A549 (cell line): Measurements from ENCODE around the gene LAMA2.

Experiments
- BHLHE40 ChIP-seq: IDR thresholded peaks from 2 replicates; pipeline ENCODE4 v1.6.1; 2012; ENCODE audit warnings: low read depth, low read length, inconsistent platforms
- CHD2 ChIP-seq: fragments of 150-350 bp; IDR thresholded peaks from 2 replicates; pipeline ENCODE4 v1.6.1; 2014; ENCODE audit warnings: low read length; ENCODE audit not compliant: partially characterized antibody
- CTCF ChIP-seq: fragments of >200 bp; sonication (Bioruptor Twin); formaldehyde crosslinking; IDR thresholded peaks from 3 replicates; pipeline ENCODE4 v1.5.1; 2016
- ESRRA ChIP-seq: fragments of 150-350 bp; IDR thresholded peaks from 2 replicates; pipeline ENCODE4 v1.6.1; 2014; ENCODE audit warnings: mild to moderate bottlenecking, low read length, borderline replicate concordance
- HDAC2 ChIP-seq: fragments of 200-600 bp; sonication (generic); IDR thresholded peaks from 2 replicates; pipeline ENCODE4 v1.6.1; 2016
- JUNB ChIP-seq: fragments of >200 bp; sonication (Bioruptor Twin); formaldehyde crosslinking; IDR thresholded peaks from 2 replicates; pipeline ENCODE4 v1.6.1; 2016
- KDM5A ChIP-seq: fragments of 200-600 bp; sonication (generic); IDR thresholded peaks from 2 replicates; pipeline ENCODE4 v1.6.1; 2016; ENCODE audit warnings: antibody characterized with exemption, mild to moderate bottlenecking
- POLR2A ChIP-seq: IDR thresholded peaks from 2 replicates; pipeline ENCODE4 v1.6.1; 2012; ENCODE audit warnings: mild to moderate bottlenecking, low read length
- RAD21 ChIP-seq, 2 experiments: fragments of >200 bp in 1 of 2; sonication (Bioruptor Twin) in 1 of 2; formaldehyde crosslinking in 1 of 2; IDR thresholded peaks in 1 of 2; conservative IDR thresholded peaks in 1 of 2; 2 replicates in 1 of 2; 3 replicates in 1 of 2; pipeline ENCODE4 v1.6.1; 2012 to 2018; ENCODE audit warnings: inconsistent platforms in 1 of 2
- RCOR1 ChIP-seq: fragments of 150-350 bp; IDR thresholded peaks from 2 replicates; pipeline ENCODE4 v1.6.1; 2014; ENCODE audit warnings: antibody characterized with exemption, low read length, low read depth
- RFX5 ChIP-seq: fragments of 450-650 bp; IDR thresholded peaks from 2 replicates; pipeline ENCODE4 v1.7.1; 2014; ENCODE audit warnings: antibody characterized with exemption, mild to moderate bottlenecking, moderate library complexity
- TF ChIP-seq, protein P1 (sequence below): fragments of 250-450 bp; sonication (Bioruptor Pico); IDR thresholded peaks from 2 replicates; pipeline ENCODE4 v1.5.0; 2021; ENCODE audit warnings: mild to moderate bottlenecking, moderate library complexity, borderline replicate concordance
- TF ChIP-seq, protein P2 (sequence below): IDR thresholded peaks from 2 replicates; pipeline ENCODE4 v1.6.1; 2012

DNA sequence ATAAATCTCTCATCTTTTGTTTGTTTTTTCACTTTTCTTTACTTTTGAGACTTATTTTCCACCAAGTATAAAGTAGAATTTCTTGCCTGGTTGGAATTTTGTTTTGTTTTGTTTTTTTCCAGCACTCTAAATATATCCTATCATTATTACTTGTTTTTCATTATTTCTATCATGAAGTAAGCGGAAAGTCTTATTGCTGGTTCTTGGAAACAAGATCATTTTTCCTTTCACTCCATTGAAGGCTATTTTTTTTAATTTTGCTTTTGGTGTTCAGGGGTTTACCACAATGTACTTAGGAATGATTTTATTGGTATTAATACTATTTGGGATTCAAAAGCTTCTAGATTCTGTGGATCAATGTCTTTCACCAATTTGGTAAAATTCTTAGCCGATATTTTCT, 190.1 kb downstream of the LAMA2 start:
- TF ChIP-seq ESRRA = no peak
- no peak for TF ChIP-seq RAD21 (conservative IDR thresholded peaks at IDR 0.05 in 1 of 2, IDR thresholded peaks at IDR 0.05 in 1 of 2)
- TF ChIP-seq POLR2A = no peak
- no peak for TF ChIP-seq CTCF
- TF ChIP-seq, protein P1, sequence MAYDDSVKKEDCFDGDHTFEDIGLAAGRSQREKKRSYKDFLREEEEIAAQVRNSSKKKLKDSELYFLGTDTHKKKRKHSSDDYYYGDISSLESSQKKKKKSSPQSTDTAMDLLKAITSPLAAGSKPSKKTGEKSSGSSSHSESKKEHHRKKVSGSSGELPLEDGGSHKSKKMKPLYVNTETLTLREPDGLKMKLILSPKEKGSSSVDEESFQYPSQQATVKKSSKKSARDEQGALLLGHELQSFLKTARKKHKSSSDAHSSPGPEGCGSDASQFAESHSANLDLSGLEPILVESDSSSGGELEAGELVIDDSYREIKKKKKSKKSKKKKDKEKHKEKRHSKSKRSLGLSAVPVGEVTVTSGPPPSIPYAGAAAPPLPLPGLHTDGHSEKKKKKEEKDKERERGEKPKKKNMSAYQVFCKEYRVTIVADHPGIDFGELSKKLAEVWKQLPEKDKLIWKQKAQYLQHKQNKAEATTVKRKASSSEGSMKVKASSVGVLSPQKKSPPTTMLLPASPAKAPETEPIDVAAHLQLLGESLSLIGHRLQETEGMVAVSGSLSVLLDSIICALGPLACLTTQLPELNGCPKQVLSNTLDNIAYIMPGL = no peak
- no peak for TF ChIP-seq JUNB
- no peak for TF ChIP-seq RFX5
- no peak for TF ChIP-seq HDAC2
- TF ChIP-seq, protein P2, sequence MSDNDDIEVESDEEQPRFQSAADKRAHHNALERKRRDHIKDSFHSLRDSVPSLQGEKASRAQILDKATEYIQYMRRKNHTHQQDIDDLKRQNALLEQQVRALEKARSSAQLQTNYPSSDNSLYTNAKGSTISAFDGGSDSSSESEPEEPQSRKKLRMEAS = no peak
- TF ChIP-seq RCOR1 = no peak
- no peak for TF ChIP-seq KDM5A
- no peak for TF ChIP-seq CHD2
- no peak for TF ChIP-seq BHLHE40
